Right atrium auricular region (tissue), 2 donors: ENCODE measurements around the gene AGAP1. TPM values are rescaled to one million over a fixed set of nuclear protein-coding genes. Genes with fewer than 3 reads are reported as not detected.

Experiments used
- DNase-seq: peaks from one replicate; pipeline ENCODE4 v3.0.0-alpha.2; 2019; ENCODE audit warnings: low spot score
- H3K27ac ChIP-seq, 2 donors: fragments of 200-600 bp; sonication (generic); 1 replicate in 1 of 2; 2 replicates in 1 of 2; pipeline ENCODE4 v1.5.1; 2016 to 2019
- H3K27me3 ChIP-seq, 2 donors: fragments of 200-600 bp; sonication (generic); one replicate each; pipeline versions ENCODE4 v1.5.1 to v1.6.0; 2017 to 2019
- H3K36me3 ChIP-seq: fragments of 200-600 bp; sonication (generic); one replicate; pipeline ENCODE4 v1.5.1; 2016
- H3K4me1 ChIP-seq, 2 donors: fragments of 200-600 bp; sonication (generic); one replicate each; pipeline versions ENCODE4 v1.5.1 to v1.6.0; 2017 to 2019
- H3K4me3 ChIP-seq, 2 donors: fragments of 200-600 bp; sonication (generic); 1 replicate in 1 of 2; 2 replicates in 1 of 2; pipeline ENCODE4 v1.5.1; 2017 to 2019; ENCODE audit warnings: mild to moderate bottlenecking in 1 of 2, moderate library complexity in 1 of 2
- H3K9me3 ChIP-seq, 2 donors: fragments of 200-600 bp; sonication (generic); one replicate each; pipeline ENCODE4 v1.5.1; 2019
- total RNA-seq, 2 donors: library from RNA; depleted of rRNA; stranded (reverse); fragments of >200 nt; gene quantifications; one replicate each; pipeline ENCODE4 v1.1.0, GENCODE V29; 2016
- TF ChIP-seq, protein P1 (sequence below), 2 donors: fragments of 200-600 bp; sonication (generic); IDR thresholded peaks; one replicate each; pipeline ENCODE4 v1.5.1; 2019; ENCODE audit warnings: antibody characterized with exemption in 2 of 2

AGAP1 gene
- total RNA-seq, 2 donors from 2014 or later, result 11.6 to 17.2 TPM

DNA sequence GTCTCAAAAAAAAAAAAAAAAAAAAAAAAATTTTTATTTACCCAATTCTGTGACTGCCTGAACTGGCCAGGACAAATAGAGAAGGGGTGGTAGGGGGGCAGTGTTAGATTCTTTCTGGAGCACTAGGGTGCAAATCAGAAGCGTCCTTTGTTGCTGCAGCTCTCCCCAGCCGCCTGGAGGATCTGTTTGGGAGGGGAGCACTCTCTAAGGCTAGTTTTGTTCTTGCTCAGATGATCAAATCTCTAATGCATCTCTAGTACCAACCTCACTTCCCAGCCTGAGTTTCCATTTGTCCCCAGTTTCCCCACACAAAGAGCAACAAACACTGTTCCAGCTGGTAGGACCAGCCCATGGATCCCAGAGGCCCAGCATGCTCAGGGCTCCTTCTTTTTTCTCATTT, 591.4 kb downstream of the AGAP1 start:
- Histone ChIP-seq H3K27ac (no peak overlapping the region), H3K4me1 (peaks cover 0 to 15% of the 10 kb centered on the region in 2 donors), H3K27me3 (no peaks in the 10 kb centered on the region), H3K36me3 (no peaks in the 10 kb centered on the region), H3K9me3 (no peaks in the 10 kb centered on the region), H3K4me3 (no peak overlapping the region)
- TF ChIP-seq, protein P1, sequence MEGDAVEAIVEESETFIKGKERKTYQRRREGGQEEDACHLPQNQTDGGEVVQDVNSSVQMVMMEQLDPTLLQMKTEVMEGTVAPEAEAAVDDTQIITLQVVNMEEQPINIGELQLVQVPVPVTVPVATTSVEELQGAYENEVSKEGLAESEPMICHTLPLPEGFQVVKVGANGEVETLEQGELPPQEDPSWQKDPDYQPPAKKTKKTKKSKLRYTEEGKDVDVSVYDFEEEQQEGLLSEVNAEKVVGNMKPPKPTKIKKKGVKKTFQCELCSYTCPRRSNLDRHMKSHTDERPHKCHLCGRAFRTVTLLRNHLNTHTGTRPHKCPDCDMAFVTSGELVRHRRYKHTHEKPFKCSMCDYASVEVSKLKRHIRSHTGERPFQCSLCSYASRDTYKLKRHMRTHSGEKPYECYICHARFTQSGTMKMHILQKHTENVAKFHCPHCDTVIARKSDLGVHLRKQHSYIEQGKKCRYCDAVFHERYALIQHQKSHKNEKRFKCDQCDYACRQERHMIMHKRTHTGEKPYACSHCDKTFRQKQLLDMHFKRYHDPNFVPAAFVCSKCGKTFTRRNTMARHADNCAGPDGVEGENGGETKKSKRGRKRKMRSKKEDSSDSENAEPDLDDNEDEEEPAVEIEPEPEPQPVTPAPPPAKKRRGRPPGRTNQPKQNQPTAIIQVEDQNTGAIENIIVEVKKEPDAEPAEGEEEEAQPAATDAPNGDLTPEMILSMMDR (IDR thresholded peaks at IDR 0.05), result no peak
- DNase-seq, result no peak

DNA sequence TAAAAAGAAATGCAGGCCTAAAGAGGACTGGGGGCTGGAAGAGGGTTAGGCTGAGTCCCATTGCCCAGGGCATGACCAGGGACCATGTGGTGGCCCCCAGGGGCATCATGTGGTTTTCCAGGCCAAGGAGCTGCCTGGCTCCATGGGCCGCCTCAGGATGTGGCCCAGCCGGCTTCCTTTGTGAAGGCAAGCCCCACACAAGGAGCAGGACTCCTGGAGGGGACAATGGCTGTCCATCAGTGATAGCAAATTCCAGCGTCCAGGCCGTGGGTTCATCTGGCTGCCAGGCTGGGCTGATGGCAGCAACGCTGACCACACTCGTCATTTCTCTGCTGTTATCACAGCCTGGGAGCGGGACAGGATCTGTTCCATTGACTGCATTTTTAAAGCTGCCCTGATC, 591.8 kb downstream of the AGAP1 start:
- TF ChIP-seq, protein P1 (IDR thresholded peaks at IDR 0.05), result no peak
- Histone ChIP-seq H3K9me3 (no peaks in the 10 kb centered on the region), H3K27me3 (no peaks in the 10 kb centered on the region), H3K4me3 (no peak overlapping the region), H3K27ac (no peak overlapping the region), H3K36me3 (no peaks in the 10 kb centered on the region), H3K4me1 (peaks cover 0 to 15% of the 10 kb centered on the region in 2 donors)
- no peak for DNase-seq

DNA sequence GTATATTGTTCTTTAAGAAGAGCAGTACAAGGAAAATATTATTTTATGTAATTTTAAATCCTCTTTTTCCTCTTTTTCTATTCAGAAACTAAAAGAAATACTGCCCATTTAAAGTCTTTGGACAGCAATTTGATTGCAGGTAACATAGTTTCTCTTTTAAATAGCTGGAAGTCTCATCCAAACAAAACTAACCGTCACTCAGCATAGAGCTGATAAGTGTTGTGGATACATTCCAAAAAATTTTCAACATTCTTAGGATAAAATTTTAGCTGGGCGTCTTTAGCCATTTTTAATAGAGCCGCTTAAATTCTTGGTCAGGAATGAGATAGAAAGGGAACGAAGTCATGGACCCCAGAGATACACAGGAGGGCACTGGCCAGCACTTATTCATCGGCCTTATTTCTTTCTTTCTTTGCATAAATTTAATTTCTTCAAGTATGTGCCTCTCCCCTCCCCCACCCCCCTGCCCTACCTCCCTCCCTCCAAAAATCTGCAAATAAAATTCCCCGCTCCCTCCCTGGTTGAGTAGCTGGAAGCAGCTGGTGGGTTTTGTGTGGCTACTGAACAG, 592.6 kb downstream of the AGAP1 start:
- TF ChIP-seq, protein P1 (IDR thresholded peaks at IDR 0.05), result no peak
- Histone ChIP-seq H3K36me3 (no peaks in the 10 kb centered on the region), H3K4me3 (no peak overlapping the region), H3K4me1 (peaks cover 0 to 15% of the 10 kb centered on the region in 2 donors), H3K27ac (no peak overlapping the region), H3K9me3 (no peaks in the 10 kb centered on the region), H3K27me3 (no peaks in the 10 kb centered on the region)
- no peak for DNase-seq

DNA sequence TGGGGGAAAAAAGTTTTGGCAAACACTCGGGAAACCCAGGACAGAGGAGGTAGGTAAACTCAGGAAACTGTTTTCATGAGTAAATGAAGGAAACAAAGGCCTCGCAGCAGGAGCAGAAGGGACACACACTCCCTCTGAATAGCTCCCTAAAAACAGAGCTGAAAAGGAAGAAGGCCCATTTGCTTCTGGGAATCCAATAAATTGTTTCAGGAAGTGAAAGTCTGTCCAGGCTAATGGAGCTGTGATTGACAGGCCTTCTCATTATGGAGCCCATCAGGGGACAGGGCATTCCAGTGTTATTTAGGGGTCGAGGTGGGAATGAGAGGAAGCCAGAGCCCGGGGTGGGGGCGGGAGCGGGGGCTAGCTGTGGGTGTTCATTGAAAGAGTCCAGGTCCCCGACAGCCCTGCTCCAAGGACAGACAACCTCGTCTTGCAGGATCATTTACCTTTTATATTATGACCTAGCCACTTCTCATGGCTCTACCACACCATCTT, 593.2 kb downstream of the AGAP1 start:
- Histone ChIP-seq H3K4me1 (peaks cover 0 to 15% of the 10 kb centered on the region in 2 donors), H3K9me3 (no peaks in the 10 kb centered on the region), H3K27ac (no peak overlapping the region), H3K27me3 (no peaks in the 10 kb centered on the region), H3K36me3 (no peaks in the 10 kb centered on the region), H3K4me3 (no peak overlapping the region)
- TF ChIP-seq, protein P1 (IDR thresholded peaks at IDR 0.05), result no peak
- no peak for DNase-seq

DNA sequence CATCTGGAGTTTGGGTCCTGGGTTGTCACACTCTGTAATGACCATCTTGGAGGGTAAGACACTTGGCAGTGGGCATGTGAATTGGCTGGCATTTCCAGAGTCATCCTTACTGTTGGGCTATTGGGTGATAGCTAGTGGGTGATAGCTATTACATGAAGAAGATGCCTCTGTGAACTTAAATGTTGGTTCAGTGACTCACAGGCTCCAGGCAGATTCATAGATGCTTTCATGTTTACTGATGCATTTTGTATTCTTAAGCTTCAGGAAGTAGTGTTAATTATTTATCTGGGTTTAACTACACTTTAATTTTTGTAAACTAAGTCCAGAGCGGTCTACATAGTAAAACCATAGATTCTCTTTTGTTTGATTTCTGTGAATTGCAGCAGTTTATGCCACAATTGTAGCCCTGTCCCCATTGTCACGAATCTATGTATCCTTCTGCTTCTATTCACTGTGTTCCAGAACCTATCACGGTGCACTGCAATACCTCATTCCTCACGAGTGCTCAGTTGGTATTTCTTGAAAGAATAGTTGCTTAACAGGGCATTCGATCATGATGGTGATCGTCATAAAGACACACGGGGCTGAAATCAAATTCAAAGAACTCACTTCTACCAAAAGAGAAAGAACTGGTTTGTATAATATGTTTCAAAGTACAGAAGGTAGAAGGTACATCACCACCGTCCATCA, 594.7 kb downstream of the AGAP1 start:
- Histone ChIP-seq H3K4me3 (no peak overlapping the region), H3K27ac (no peak overlapping the region), H3K36me3 (no peaks in the 10 kb centered on the region), H3K4me1 (peaks cover 0 to 15% of the 10 kb centered on the region in 2 donors), H3K9me3 (no peaks in the 10 kb centered on the region), H3K27me3 (no peaks in the 10 kb centered on the region)
- TF ChIP-seq, protein P1 (IDR thresholded peaks at IDR 0.05), result no peak
- DNase-seq, result no peak
